GM13977 (cell line): ENCODE data around the gene ZBED4.
"Not testable (repeated sequence)": the region's sequence is repeated elsewhere in the genome, so short reads cannot be mapped to it uniquely, and the experiment has no call there.

ENCODE experiments used
- DNase-seq: peaks from one replicate; pipeline ENCODE4 v3.0.0; 2012; ENCODE audit warnings: low spot score
- in situ Hi-C: fragments of 300-500 bp; cut with MboI; formaldehyde crosslinking; loops from one replicate; pipeline ENCODE4 v1.12.0; 2022; ENCODE audit warnings: low sequenced_read_pairs, low pct_unique_long_range_greater_than_20kb, mixed read lengths, inconsistent platforms; ENCODE audit not compliant: unreplicated experiment
- TF ChIP-seq, protein P1 (sequence below): IDR thresholded peaks from 2 replicates; pipeline ENCODE4 v1.5.1; 2012; ENCODE audit warnings: mild to moderate bottlenecking, control low read depth; ENCODE audit not compliant: insufficient read depth; ENCODE audit errors: extremely low read depth, missing control alignments

The ZBED4 gene

DNA sequence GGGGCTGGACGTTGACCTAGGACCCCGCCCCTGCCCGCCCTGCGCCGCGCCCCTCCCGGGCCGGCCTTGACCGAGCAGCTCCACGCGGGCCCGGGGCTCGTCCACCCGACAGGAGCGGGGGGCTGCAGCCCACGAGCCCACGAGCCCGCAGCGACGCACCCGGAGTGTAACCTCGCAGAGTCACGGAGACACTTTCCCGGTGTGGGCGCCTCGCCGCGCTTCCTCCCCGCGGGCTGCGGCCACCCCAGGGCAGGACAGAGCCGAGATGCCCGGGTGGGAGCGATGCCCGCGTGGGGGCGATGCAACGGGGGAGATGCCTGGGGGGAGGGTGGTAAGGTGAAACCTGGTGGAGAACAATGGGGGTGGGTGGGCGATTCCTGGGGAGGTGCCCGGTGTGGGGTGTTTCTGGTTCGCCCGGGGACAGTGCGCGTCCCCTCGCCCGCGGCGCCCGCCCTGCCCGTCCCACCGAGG, 4.9 kb upstream of the ZBED4 start:
- DNase-seq, result no peak
- in situ Hi-C loops, result no loop called here
- TF ChIP-seq, protein P1, sequence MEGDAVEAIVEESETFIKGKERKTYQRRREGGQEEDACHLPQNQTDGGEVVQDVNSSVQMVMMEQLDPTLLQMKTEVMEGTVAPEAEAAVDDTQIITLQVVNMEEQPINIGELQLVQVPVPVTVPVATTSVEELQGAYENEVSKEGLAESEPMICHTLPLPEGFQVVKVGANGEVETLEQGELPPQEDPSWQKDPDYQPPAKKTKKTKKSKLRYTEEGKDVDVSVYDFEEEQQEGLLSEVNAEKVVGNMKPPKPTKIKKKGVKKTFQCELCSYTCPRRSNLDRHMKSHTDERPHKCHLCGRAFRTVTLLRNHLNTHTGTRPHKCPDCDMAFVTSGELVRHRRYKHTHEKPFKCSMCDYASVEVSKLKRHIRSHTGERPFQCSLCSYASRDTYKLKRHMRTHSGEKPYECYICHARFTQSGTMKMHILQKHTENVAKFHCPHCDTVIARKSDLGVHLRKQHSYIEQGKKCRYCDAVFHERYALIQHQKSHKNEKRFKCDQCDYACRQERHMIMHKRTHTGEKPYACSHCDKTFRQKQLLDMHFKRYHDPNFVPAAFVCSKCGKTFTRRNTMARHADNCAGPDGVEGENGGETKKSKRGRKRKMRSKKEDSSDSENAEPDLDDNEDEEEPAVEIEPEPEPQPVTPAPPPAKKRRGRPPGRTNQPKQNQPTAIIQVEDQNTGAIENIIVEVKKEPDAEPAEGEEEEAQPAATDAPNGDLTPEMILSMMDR, result no peak

DNA sequence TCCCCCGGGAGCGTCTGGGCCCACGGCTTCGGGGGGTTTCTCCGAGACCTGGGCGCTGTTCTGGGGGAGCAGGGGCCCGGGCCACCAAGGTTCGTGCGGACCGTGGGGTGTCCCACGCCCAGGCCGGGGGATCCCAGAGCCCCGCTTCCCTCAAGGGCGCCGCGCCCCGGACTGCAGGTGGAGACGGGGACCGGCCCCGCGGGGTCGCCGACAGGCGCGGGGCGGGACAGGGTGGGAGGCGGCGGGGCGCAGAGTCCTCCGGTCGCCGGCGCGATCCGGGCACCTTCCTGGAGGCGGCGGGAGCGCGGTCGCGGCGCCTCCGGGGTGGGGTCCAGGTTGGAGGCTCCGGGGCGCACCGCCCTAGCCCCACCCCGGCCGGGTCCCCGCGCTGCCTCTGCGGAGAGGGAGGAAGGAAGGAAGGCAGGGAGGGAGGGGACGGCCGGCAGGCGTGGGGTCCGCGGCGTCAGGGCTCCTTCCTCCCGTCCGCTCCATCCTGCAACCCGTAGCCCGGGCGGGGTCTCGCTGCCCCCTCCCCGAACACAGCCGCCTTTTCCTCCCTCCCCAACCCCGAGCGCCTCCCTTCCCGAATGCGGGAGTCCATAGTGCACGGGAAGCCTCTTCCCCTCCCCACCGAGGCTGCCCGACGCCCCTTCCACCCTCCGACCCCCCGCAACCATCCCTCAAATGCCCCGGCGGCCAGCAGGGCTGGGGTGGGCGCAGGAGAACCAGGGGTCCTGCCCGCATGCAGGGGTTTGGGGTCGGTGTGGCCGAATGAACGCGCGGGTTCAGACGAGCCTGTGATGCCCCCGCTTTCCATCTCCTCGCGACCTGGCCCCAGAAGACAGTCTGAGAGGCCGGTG, 4.3 kb upstream of the ZBED4 start:
- in situ Hi-C loops, result no loop called here
- DNase-seq, result no peak
- TF ChIP-seq, protein P1, result no peak

DNA sequence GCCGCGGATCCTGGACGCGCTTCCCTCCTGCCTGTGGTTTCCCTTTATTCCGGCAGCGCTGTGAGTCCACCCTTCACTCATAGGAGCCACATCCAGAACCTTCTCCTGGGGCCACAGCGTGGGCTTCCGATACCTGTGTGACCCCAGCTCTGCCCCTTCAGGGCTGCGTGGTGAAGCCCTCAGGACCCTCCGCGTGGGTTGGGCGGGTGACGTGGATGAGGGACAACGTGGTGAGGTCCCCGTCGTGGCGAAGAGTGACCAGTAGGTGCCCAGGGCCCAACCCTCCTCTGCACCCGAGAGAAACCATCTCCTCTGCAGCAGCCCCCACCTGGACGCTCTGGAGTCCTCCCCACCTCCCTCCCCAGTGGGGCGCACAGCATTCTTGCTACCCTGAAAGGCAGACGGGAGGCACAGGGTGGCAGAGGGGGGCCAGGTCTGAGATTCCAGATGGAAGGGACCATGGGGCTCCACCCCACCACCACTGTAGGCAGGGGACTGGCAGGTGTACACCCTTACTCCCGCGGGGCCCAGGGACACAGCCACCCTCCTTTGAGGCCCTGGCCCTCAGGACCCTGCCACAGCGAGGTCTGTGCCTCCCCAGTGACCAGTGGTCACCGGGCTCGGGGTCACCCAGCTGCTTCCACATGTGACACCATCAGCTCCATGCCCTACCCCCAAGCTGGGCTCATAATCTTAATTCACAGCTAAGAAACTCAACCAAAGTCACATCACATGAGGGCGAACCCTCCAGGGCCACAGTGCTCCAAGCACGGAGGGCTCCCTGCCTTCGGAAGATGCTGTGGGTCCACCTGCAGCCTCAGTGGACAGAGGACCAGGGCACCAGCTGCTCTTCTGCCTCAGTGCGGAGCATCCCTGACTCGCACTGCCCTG, 3.4 kb upstream of the ZBED4 start:
- in situ Hi-C loops, result no loop called here
- TF ChIP-seq, protein P1, result no peak
- no peak for DNase-seq

DNA sequence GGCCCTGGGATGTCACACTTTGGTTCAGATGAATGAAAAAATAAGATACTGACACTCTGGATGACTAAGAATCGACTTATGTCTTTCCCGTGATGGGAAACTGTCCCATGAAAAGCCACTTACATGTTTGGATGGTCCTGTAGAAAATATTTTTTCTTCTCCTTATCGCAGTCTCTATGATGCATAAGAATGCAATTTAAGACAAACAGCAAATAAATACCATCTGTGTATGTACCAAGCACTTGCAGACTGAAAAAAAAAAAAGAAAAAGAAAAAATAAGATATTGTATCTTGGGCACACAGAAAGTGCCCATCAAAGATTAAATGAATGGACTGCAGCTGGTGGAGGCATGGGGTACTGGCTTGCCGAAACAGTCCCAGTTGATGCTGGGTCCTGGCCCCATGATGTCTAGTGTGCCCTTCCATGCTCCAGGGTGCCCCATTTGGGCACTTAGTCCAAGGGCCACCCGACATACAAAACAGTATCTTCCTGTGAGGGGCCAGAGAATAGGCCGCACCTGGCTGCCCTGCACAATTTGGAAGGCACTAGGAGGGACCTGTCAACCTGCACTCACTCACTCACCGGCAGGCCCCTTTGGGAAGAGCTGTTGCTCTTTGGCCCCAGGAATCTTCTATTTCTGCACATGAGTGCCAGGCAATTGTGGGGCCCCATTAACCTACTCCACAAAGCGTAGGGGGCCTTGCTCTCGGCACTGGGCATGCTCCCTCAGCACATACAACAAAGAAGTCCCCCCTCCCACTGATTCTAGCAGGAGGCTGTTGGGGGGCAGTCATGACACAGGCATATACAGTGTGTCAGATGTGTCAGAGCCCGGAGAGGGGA, 2.5 kb upstream of the ZBED4 start:
- TF ChIP-seq, protein P1, result no peak
- in situ Hi-C loops, result no loop called here
- no peak for DNase-seq

DNA sequence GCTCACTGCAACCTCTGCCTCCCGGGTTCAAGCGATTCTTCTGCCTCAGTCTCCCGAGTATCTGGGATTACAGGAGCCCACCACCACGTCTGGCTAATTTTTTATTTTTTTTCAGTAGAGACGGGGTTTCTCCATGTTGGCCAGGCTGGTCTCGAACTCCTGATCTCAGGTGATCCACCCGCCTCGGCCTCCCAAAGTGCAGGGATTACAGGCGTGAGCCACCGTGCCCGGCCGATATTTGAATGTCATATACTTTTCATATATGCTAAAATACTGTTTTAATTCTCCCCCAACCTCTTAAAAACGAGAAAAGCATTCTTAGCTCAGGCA, 1.1 kb upstream of the ZBED4 start:
- in situ Hi-C loops, DNase-seq: not testable (repeated sequence)

DNA sequence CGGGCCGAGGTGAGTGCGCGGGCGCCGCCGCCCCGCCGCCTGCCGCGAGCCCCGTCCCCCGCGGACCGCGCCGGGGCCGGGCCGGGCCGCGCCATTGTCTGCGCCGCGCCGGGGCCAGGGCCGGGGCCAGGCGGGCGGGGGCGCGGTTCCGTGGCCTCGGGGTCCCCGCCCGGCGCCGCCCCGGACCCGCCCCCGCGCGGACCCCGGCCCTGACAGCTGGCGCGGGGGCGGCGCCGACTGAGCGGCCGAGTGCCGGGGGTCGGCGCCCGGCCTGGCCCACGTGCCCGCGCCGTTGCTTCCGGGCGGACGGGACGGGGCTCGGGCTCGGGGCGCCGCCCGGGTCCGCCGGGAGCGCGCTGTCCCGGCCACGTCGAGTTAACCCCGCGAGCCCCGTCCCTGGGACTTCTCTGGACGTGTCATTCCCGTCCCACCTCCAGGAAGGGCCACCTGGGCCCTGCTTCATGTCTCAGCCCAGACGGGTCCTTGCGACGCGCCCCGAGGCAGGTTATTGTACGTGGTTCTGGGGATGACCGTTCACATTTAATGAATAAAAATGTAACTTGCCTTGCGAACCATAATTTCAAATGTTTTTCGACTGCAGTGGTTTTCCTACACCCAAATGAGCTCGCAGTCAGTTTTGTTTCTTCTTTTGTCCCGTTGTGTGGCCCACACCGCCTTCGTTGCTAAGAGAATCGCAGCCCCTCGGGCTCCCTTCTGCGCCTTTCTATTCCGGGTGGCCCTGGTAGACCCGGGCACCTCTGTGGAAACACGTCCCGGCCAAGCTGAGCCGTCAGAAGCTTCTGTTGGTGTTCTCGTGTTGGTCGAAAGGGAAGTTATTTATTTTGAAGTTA, 562 bp downstream of the ZBED4 start:
- in situ Hi-C loops, result no loop called here
- TF ChIP-seq, protein P1, result no peak
- DNase-seq, result no peak
